Ascending aorta (tissue), 2 donors: ENCODE data around the gene WNT9B. TPM values are rescaled to one million over a fixed set of nuclear protein-coding genes. Genes with fewer than 3 reads are reported as not detected.
A peak's percentile ranks its signal among the peaks of the same experiment; 100 is the strongest.

Experiments
- DNase-seq, 2 donors: peaks; one replicate each; pipeline ENCODE4 v3.0.0-alpha.2; 2019; ENCODE audit warnings: low spot score in 2 of 2
- H3K27ac ChIP-seq, 2 donors: fragments of 200-600 bp; sonication (generic); one replicate each; pipeline ENCODE4 v1.5.1; 2016 to 2017; ENCODE audit warnings: mild to moderate bottlenecking in 1 of 2
- H3K27me3 ChIP-seq: fragments of 200-600 bp; sonication (generic); one replicate; pipeline ENCODE4 v1.5.1; 2017
- H3K36me3 ChIP-seq, 2 donors: fragments of 200-600 bp; sonication (generic); one replicate each; pipeline ENCODE4 v1.5.1; 2016
- H3K4me1 ChIP-seq, 2 donors: fragments of 200-600 bp; sonication (generic); one replicate each; pipeline ENCODE4 v1.5.1; 2016 to 2017; ENCODE audit warnings: mild to moderate bottlenecking in 1 of 2
- H3K4me3 ChIP-seq, 2 donors: fragments of 200-600 bp; sonication (generic); one replicate each; pipeline ENCODE4 v1.5.1; 2016 to 2017; ENCODE audit warnings: mild to moderate bottlenecking in 1 of 2
- H3K9me3 ChIP-seq, 2 donors: fragments of 200-600 bp; sonication (generic); one replicate each; pipeline ENCODE4 v1.5.1; 2016
- CTCF ChIP-seq, 3 experiments: fragments of 200-600 bp in 2 of 3; fragments of 450-650 bp in 1 of 3; sonication (generic) in 2 of 3; IDR thresholded peaks; one replicate each; pipeline ENCODE4 v1.5.1; 2016 to 2019; ENCODE audit warnings: antibody characterized with exemption in 3 of 3, mild to moderate bottlenecking in 1 of 3, moderate library complexity in 1 of 3
- intact Hi-C: fragments of 100-400 bp; cut with DNase I; formaldehyde crosslinking; loops from one replicate; pipeline ENCODE4 v1.15.1; 2023
- total RNA-seq: library from RNA; depleted of rRNA; stranded (reverse); fragments of >200 nt; gene quantifications from one replicate; pipeline ENCODE4 v1.1.0, GENCODE V29; 2016

WNT9B gene
- total RNA-seq, result 5.6 TPM

- Histone ChIP-seq H3K27me3 (peaks cover 18% of the 10 kb centered on the region), H3K4me1 (peaks cover 5 to 9% of the 10 kb centered on the region in 2 donors), H3K27ac (no peak within 1 kb of the TSS), H3K4me3 (peak within 1 kb of the TSS; percentile 45 to 59), H3K9me3 (no peaks in the 10 kb centered on the region), H3K36me3 (no peaks in the 10 kb centered on the region)
- no peak for TF ChIP-seq CTCF (IDR thresholded peaks at IDR 0.05)
- no peak for DNase-seq
- intact Hi-C loops, result no loop called here
Observed at GRCh38 chr17:46851029-46851741, at the start of gene WNT9B. Gene WNT9B, plus strand, starts transcription at chr17:46851583. Its CDS starts 56 bp downstream, at chr17:46851639.

GRCh38 chr17:46802800-46803199, 48.6 kb upstream of the WNT9B start:
- H3K4me3 ChIP-seq, result no peak overlapping the region
- no peaks in the 10 kb centered on the region for H3K9me3 ChIP-seq
- DNase-seq, result no peak
- intact Hi-C loops, result no loop called here
- no peak overlapping the region for H3K27ac ChIP-seq
- H3K27me3 ChIP-seq, result no peaks in the 10 kb centered on the region
- TF ChIP-seq CTCF (IDR thresholded peaks at IDR 0.05), result no peak
- no peaks in the 10 kb centered on the region for H3K4me1 ChIP-seq
- no peaks in the 10 kb centered on the region for H3K36me3 ChIP-seq

GRCh38 chr17:46803544-46803943, 47.8 kb upstream of the WNT9B start:
- no peak for TF ChIP-seq CTCF (IDR thresholded peaks at IDR 0.05)
- Histone ChIP-seq H3K27me3 (no peaks in the 10 kb centered on the region), H3K9me3 (no peaks in the 10 kb centered on the region), H3K36me3 (no peaks in the 10 kb centered on the region), H3K4me3 (no peak overlapping the region), H3K4me1 (no peaks in the 10 kb centered on the region), H3K27ac (no peak overlapping the region)
- no peak for DNase-seq
- intact Hi-C loops, result no loop called here

GRCh38 chr17:46805771-46806170, 45.6 kb upstream of the WNT9B start:
- no peaks in the 10 kb centered on the region for H3K4me1 ChIP-seq
- H3K27me3 ChIP-seq, result no peaks in the 10 kb centered on the region
- intact Hi-C loops, result no loop called here
- H3K27ac ChIP-seq, result no peak overlapping the region
- no peaks in the 10 kb centered on the region for H3K9me3 ChIP-seq
- no peaks in the 10 kb centered on the region for H3K36me3 ChIP-seq
- H3K4me3 ChIP-seq, result no peak overlapping the region
- DNase-seq, result no peak
- no peak for TF ChIP-seq CTCF (IDR thresholded peaks at IDR 0.05)

GRCh38 chr17:46809110-46809571, 42.2 kb upstream of the WNT9B start:
- H3K9me3 ChIP-seq, result no peaks in the 10 kb centered on the region
- DNase-seq, result no peak
- H3K36me3 ChIP-seq, result no peaks in the 10 kb centered on the region
- no peak for TF ChIP-seq CTCF (IDR thresholded peaks at IDR 0.05)
- intact Hi-C loops, result no loop called here
- H3K27me3 ChIP-seq, result no peaks in the 10 kb centered on the region
- H3K27ac ChIP-seq, result no peak overlapping the region
- no peaks in the 10 kb centered on the region for H3K4me1 ChIP-seq
- no peak overlapping the region for H3K4me3 ChIP-seq
